Measurements from ENCODE around the gene SLC6A1. TPM values are rescaled to one million over a fixed set of nuclear protein-coding genes. Genes with fewer than 3 reads are reported as not detected.

Gene SLC6A1
- total and polyA plus RNA-seq, 4 donors, result 0.87 to 4.5 (median 1.3) TPM

DNA sequence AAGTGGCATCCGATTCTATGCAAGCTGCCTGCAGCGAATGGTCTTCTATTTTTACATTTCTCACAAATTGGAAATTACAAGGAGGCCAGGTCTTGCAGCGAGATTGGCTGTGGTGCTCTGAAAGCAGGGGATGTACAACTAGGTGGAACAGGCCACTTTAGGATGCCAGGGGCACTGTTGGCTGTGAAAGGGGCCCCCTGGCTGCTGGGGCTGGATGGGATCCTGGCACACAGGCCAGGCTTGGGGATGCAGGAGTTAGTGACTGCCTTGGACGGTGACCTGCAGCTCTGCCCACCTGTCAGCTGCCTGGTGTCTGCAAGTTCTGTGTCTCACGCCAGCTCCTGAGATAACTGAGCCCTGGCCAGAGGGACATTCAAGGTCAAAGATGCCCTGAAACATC is 4.6 kb downstream of the SLC6A1 start:
- H3K36me3 ChIP-seq (ENCODE audit: control insufficient read depth in 4 of 4, insufficient read depth in 4 of 4, low read length in 4 of 4), result no peaks in the 10 kb centered on the region
- peaks cover 0 to 3% (median 0%) of the 10 kb centered on the region in 4 donors for H3K9me3 ChIP-seq (ENCODE audit: control insufficient read depth in 4 of 4, insufficient read depth in 3 of 4, low read length in 3 of 4)
- no peak overlapping the region for H3K27ac ChIP-seq (ENCODE audit: low read depth in 1 of 2, low read length in 1 of 2)
- H3K27me3 ChIP-seq (ENCODE audit: control insufficient read depth in 3 of 3, insufficient read depth in 3 of 3, low read length in 2 of 3), result peaks cover 0 to 63% (median 43%) of the 10 kb centered on the region in 3 donors
- H3K4me3 ChIP-seq, result no peak overlapping the region
- peaks cover 0 to 3% (median 0%) of the 10 kb centered on the region in 5 donors for H3K4me1 ChIP-seq (ENCODE audit: control insufficient read depth in 5 of 5, insufficient read depth in 5 of 5, low read length in 5 of 5)
- no peak for ATAC-seq (ENCODE audit: insufficient read depth, low FRiP score)
- H3K9ac ChIP-seq (ENCODE audit: insufficient read depth in 1 of 2, low read length in 2 of 2), result no peak overlapping the region
- no peak for DNase-seq
- TF ChIP-seq, protein P1, sequence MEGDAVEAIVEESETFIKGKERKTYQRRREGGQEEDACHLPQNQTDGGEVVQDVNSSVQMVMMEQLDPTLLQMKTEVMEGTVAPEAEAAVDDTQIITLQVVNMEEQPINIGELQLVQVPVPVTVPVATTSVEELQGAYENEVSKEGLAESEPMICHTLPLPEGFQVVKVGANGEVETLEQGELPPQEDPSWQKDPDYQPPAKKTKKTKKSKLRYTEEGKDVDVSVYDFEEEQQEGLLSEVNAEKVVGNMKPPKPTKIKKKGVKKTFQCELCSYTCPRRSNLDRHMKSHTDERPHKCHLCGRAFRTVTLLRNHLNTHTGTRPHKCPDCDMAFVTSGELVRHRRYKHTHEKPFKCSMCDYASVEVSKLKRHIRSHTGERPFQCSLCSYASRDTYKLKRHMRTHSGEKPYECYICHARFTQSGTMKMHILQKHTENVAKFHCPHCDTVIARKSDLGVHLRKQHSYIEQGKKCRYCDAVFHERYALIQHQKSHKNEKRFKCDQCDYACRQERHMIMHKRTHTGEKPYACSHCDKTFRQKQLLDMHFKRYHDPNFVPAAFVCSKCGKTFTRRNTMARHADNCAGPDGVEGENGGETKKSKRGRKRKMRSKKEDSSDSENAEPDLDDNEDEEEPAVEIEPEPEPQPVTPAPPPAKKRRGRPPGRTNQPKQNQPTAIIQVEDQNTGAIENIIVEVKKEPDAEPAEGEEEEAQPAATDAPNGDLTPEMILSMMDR (IDR thresholded peaks at IDR 0.05; ENCODE audit: control extremely low read depth, extremely low read depth), result no peak
- 85 to 89% methylated on average over 5 of the region's 5 CpGs for WGBS, 2 donors

DNA sequence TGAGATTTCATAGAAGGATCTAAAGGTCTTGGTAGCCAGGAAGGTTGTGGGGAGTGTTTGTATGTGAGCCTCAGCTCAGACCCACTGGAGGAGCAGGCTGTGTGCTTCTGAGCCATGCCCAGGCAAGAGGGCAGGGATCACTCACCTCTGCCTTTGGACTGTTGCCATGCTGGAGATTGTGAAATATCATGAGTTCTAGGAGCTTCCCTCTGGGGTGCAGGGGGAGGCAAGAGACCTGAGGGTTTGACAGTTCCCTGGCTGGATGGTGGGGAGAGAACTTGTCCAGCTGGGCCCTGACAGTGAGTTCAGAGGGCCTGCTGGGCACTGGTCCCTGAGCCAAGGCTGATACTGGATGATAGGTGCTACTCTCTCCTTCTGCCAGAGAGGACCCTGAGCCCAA is 6.0 kb downstream of the SLC6A1 start:
- Histone ChIP-seq H3K4me3 (no peak overlapping the region), H3K9ac (ENCODE audit: insufficient read depth in 1 of 2, low read length in 2 of 2) (no peak overlapping the region), H3K9me3 (ENCODE audit: control insufficient read depth in 4 of 4, insufficient read depth in 3 of 4, low read length in 3 of 4) (peaks cover 0 to 3% (median 0%) of the 10 kb centered on the region in 4 donors), H3K27me3 (ENCODE audit: control insufficient read depth in 3 of 3, insufficient read depth in 3 of 3, low read length in 2 of 3) (peaks cover 0 to 59% (median 39%) of the 10 kb centered on the region in 3 donors), H3K27ac (ENCODE audit: low read depth in 1 of 2, low read length in 1 of 2) (no peak overlapping the region), H3K4me1 (ENCODE audit: control insufficient read depth in 5 of 5, insufficient read depth in 5 of 5, low read length in 5 of 5) (no peaks in the 10 kb centered on the region), H3K36me3 (ENCODE audit: control insufficient read depth in 4 of 4, insufficient read depth in 4 of 4, low read length in 4 of 4) (no peaks in the 10 kb centered on the region)
- TF ChIP-seq, protein P1 (IDR thresholded peaks at IDR 0.05; ENCODE audit: control extremely low read depth, extremely low read depth), result no peak
- ATAC-seq (ENCODE audit: insufficient read depth, low FRiP score), result no peak
- no peak for DNase-seq

GRCh38 chr3:10999221-11000107 is 6.9 kb downstream of the SLC6A1 start:
- Histone ChIP-seq H3K9ac (ENCODE audit: insufficient read depth in 1 of 2, low read length in 2 of 2) (no peak overlapping the region), H3K27me3 (ENCODE audit: control insufficient read depth in 3 of 3, insufficient read depth in 3 of 3, low read length in 2 of 3) (peaks cover 0 to 50% (median 31%) of the 10 kb centered on the region in 3 donors), H3K9me3 (ENCODE audit: control insufficient read depth in 4 of 4, insufficient read depth in 3 of 4, low read length in 3 of 4) (peaks cover 0 to 1% (median 0%) of the 10 kb centered on the region in 4 donors), H3K4me1 (ENCODE audit: control insufficient read depth in 5 of 5, insufficient read depth in 5 of 5, low read length in 5 of 5) (no peaks in the 10 kb centered on the region), H3K4me3 (no peak overlapping the region), H3K27ac (ENCODE audit: low read depth in 1 of 2, low read length in 1 of 2) (no peak overlapping the region), H3K36me3 (ENCODE audit: control insufficient read depth in 4 of 4, insufficient read depth in 4 of 4, low read length in 4 of 4) (no peaks in the 10 kb centered on the region)
- ATAC-seq (ENCODE audit: insufficient read depth, low FRiP score), result no peak
- DNase-seq, result no peak
- TF ChIP-seq, protein P1 (IDR thresholded peaks at IDR 0.05; ENCODE audit: control extremely low read depth, extremely low read depth), result no peak
- 60 to 70% methylated on average over 15 of the region's 15 CpGs for WGBS, 2 donors

All from lung (tissue), 12 donors.